Ishikawa (cell line): ENCODE results near the gene MAPK4.

Source experiments
- CEBPB ChIP-seq: IDR thresholded peaks from 2 replicates; pipeline ENCODE4 v1.6.1; 2012
- CREB1 ChIP-seq: IDR thresholded peaks from 2 replicates; pipeline ENCODE4 v1.6.1; 2012; ENCODE audit warnings: low read depth
- EGR1 ChIP-seq: IDR thresholded peaks from 2 replicates; pipeline ENCODE4 v1.6.1; 2012
- TAF1 ChIP-seq: IDR thresholded peaks from 2 replicates; pipeline ENCODE4 v1.6.1; 2012; ENCODE audit warnings: low read depth, mild to moderate bottlenecking
- TEAD4 ChIP-seq: IDR thresholded peaks from 2 replicates; pipeline ENCODE4 v1.6.1; 2012
- ZBTB7A ChIP-seq: IDR thresholded peaks from 2 replicates; pipeline ENCODE4 v1.6.1; 2012; ENCODE audit warnings: low read depth
- TF ChIP-seq, protein P1 (sequence below): IDR thresholded peaks from 2 replicates; pipeline ENCODE4 v1.6.1; 2012; ENCODE audit warnings: low read depth, mild to moderate bottlenecking

DNA sequence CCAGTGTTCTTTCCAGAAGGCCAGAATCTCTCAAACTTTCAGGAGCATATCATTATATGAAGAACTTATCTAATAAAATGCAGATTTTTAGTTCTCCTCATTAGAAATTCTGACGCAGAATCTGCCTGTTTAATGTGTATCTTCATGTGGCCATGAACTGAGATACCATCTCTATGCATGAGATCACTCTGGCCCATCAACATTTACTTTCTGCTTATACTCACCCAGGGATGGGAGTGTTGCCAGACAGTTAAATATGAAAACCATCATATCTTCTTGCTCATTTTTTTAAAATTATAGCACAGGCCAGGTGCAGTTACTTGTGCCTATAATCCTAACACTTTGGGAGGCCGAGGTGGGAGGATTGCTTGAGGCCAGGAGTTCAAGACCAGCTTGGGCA, 60.4 kb downstream of the MAPK4 start:
- TF ChIP-seq, protein P1, sequence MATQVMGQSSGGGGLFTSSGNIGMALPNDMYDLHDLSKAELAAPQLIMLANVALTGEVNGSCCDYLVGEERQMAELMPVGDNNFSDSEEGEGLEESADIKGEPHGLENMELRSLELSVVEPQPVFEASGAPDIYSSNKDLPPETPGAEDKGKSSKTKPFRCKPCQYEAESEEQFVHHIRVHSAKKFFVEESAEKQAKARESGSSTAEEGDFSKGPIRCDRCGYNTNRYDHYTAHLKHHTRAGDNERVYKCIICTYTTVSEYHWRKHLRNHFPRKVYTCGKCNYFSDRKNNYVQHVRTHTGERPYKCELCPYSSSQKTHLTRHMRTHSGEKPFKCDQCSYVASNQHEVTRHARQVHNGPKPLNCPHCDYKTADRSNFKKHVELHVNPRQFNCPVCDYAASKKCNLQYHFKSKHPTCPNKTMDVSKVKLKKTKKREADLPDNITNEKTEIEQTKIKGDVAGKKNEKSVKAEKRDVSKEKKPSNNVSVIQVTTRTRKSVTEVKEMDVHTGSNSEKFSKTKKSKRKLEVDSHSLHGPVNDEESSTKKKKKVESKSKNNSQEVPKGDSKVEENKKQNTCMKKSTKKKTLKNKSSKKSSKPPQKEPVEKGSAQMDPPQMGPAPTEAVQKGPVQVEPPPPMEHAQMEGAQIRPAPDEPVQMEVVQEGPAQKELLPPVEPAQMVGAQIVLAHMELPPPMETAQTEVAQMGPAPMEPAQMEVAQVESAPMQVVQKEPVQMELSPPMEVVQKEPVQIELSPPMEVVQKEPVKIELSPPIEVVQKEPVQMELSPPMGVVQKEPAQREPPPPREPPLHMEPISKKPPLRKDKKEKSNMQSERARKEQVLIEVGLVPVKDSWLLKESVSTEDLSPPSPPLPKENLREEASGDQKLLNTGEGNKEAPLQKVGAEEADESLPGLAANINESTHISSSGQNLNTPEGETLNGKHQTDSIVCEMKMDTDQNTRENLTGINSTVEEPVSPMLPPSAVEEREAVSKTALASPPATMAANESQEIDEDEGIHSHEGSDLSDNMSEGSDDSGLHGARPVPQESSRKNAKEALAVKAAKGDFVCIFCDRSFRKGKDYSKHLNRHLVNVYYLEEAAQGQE = no peak
- TF ChIP-seq EGR1 (no peak), CEBPB (no peak), ZBTB7A (no peak), TAF1 (no peak), TEAD4 (no peak), CREB1 (no peak)
